ENCODE data around the gene FHOD3.

Gene FHOD3

GRCh38 chr18:36660311-36660710 is 362.8 kb downstream of the FHOD3 start:
- H3K4me3 ChIP-seq (replicated peaks; ENCODE audit: insufficient read depth, low read length) = no peak overlapping the region
- no peak for DNase-seq (ENCODE audit: low read depth in 1 of 2, low spot score in 1 of 2)
- H3K27ac ChIP-seq (replicated peaks) = no peak overlapping the region
- TF ChIP-seq CTCF (IDR thresholded peaks at IDR 0.05; ENCODE audit: insufficient read depth, low read length) (no peak), SPI1 (IDR thresholded peaks at IDR 0.05; ENCODE audit: borderline replicate concordance, low read depth) (no peak), GABPA (IDR thresholded peaks at IDR 0.05; ENCODE audit: low read depth) (no peak), REST (IDR thresholded peaks at IDR 0.05; ENCODE audit: insufficient replicate concordance, low read depth) (no peak), POLR2AphosphoS5 (IDR thresholded peaks at IDR 0.05; ENCODE audit: low read depth) (no peak)
- H3K27me3 ChIP-seq (ENCODE audit: insufficient read depth, poor library complexity, severe bottlenecking) = no peaks in the 10 kb centered on the region

GRCh38 chr18:36661999-36662398 is 364.5 kb downstream of the FHOD3 start:
- Histone ChIP-seq H3K27me3 (ENCODE audit: insufficient read depth, poor library complexity, severe bottlenecking) (no peaks in the 10 kb centered on the region), H3K27ac (replicated peaks) (no peak overlapping the region), H3K4me3 (replicated peaks; ENCODE audit: insufficient read depth, low read length) (no peak overlapping the region)
- DNase-seq (ENCODE audit: low read depth in 1 of 2, low spot score in 1 of 2) = peak in 1 of 2 experiments; percentile 11
- no peak for TF ChIP-seq SPI1 (IDR thresholded peaks at IDR 0.05; ENCODE audit: borderline replicate concordance, low read depth)

- Histone ChIP-seq H3K4me3 (replicated peaks; ENCODE audit: insufficient read depth, low read length) (no peak overlapping the region), H3K27me3 (ENCODE audit: insufficient read depth, poor library complexity, severe bottlenecking) (peaks cover 3% of the 10 kb centered on the region), H3K27ac (replicated peaks) (no peak overlapping the region)
- no peak for DNase-seq (ENCODE audit: low read depth in 1 of 2, low spot score in 1 of 2)
- no peak for TF ChIP-seq REST (IDR thresholded peaks at IDR 0.05; ENCODE audit: insufficient replicate concordance, low read depth)
- no peak for TF ChIP-seq POLR2AphosphoS5 (IDR thresholded peaks at IDR 0.05; ENCODE audit: low read depth)
These were observed 365.8 kb downstream of the FHOD3 start for GRCh38 chr18:36663312-36663711.

GRCh38 chr18:36665952-36666351 is 368.4 kb downstream of the FHOD3 start:
- no peak for TF ChIP-seq GABPA (IDR thresholded peaks at IDR 0.05; ENCODE audit: low read depth)
- TF ChIP-seq SPI1 (IDR thresholded peaks at IDR 0.05; ENCODE audit: borderline replicate concordance, low read depth) = no peak
- no peak for TF ChIP-seq CTCF (IDR thresholded peaks at IDR 0.05; ENCODE audit: insufficient read depth, low read length)
- TF ChIP-seq POLR2AphosphoS5 (IDR thresholded peaks at IDR 0.05; ENCODE audit: low read depth) = no peak
- no peak for TF ChIP-seq REST (IDR thresholded peaks at IDR 0.05; ENCODE audit: insufficient replicate concordance, low read depth)
- Histone ChIP-seq H3K27ac (replicated peaks) (no peak overlapping the region), H3K4me3 (replicated peaks; ENCODE audit: insufficient read depth, low read length) (no peak overlapping the region), H3K27me3 (ENCODE audit: insufficient read depth, poor library complexity, severe bottlenecking) (peaks cover 3% of the 10 kb centered on the region)
- DNase-seq (ENCODE audit: low read depth in 1 of 2, low spot score in 1 of 2) = no peak
